SKM-1 (cell line): ENCODE measurements around the gene TBPL1.

Source experiments
- DNase-seq: peaks from one replicate; lab custom pipeline; 2025; ENCODE audit not compliant: unreplicated experiment; lab: John Stamatoyannopoulos, UW

Gene TBPL1

DNA sequence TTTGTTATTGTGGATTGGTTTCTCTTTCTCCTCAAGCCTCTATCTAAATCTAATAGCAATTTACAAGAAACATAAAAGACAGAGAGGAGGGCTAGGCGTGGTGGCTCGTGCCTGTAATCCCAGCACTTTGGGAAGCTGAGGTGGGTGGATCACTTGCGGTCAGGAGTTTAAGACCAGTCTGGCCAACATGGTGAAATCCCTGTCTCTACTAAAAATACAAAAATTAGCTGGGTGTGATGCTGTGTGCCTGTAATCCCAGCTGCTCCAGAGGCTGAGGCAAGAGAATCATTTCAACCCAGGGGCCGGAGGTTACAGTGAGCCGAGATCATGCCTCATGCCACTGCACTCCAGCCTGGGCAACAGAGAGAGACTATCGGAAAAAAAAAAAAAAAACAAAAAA, 52.8 kb downstream of the TBPL1 start:
- DNase-seq: no peak

DNA sequence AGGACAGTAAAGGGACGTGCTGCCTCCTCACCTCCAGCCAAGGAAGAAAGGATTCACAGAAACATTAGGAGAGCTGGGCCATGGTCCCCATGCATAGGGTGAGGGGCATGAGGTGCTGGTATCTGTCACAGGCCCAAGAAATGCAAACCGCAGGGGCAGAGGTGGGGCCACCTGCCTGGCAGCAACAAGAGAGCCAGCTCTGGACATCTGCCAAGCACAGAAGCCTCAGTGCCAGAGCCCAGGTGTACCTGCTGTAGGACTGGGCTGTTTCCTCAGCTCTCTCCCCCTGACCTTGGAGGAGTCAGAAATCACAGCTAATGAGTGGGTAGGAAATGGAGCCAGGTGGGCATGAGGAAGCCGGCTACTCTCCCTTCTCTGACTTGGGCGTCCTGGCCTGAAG, 54.1 kb downstream of the TBPL1 start:
- DNase-seq: no peak

DNA sequence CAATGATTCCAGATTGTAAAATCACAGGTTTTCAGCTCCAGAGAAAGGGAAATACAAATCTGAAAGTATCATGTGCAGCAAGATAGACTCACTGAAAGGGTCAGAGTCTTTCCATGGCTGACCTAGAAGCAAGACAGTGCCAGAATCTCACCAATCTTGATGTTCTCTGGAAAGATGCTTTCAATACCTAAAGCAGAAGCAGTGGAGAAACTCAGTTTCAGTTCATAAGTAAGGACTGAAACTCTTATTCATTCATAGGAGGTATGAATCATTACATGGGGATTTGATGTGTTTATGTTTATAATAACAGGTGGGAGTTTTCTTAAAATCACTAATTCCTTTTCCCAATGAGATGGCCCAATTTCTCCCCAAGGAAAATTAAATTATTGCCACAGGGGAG, 56.9 kb downstream of the TBPL1 start:
- DNase-seq: no peak

DNA sequence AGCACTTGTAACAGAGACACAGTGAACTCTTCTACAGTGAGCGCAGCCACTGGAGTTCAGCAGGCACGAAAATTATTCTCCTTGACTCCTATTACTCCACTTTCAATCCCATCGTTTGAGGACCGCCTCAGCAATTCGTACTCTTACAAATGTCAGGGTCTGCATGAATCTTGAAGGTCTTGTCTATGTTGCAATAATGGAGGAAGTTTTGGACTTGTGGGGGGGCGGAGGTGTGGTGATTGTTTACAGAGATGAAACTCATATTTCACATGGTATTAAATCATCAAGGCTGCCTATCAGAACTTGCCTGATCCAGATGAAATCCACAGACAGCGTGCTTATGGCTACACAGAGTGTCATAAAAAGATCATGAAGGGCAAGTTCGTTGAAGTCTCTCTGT, 57.4 kb downstream of the TBPL1 start:
- no peak for DNase-seq

DNA sequence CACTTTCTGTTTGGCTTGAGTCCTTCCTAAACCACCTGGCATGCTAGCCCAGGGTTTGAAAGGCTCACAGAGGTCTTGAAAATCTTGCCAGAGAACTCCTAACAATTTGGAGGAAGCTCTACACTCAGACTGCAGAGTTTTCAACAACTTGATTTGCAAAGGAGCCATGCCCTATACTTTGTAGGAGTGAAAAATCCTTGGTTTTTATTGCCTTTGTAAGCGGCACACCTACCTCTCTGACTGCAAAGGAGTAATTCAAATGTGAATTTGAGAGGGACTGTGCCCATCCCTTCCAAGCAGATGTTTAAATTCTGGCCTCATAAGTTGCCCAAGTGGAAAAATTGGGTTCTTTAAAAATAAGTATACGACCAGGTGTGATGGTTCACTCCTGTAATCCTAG, 58.0 kb downstream of the TBPL1 start:
- no peak for DNase-seq

DNA sequence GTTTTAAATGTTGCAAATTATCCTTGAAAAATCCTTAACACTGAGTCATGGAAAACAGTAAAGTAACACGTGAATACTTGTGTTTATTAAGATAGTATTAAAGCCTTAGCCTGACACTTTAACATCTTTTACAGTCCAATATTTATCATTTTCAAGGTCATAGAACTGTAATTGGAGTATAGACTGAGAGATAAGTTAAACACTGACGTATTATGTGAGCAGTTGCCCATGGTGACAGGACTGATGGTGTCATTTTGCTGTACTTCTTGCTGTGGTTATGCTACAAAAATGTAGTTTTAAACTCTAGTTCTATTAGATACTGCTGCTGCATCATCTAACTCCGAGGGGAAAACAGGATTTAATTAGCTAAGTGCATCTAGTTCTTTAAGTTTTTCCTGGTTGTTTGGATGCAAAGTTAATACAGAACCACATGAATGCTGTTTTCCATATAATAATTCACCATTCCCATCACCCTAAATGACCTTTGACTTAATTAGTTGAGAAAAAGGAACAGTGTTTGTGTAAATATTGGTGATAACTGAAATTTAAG, 61.6 kb downstream of the TBPL1 start:
- no peak for DNase-seq

DNA sequence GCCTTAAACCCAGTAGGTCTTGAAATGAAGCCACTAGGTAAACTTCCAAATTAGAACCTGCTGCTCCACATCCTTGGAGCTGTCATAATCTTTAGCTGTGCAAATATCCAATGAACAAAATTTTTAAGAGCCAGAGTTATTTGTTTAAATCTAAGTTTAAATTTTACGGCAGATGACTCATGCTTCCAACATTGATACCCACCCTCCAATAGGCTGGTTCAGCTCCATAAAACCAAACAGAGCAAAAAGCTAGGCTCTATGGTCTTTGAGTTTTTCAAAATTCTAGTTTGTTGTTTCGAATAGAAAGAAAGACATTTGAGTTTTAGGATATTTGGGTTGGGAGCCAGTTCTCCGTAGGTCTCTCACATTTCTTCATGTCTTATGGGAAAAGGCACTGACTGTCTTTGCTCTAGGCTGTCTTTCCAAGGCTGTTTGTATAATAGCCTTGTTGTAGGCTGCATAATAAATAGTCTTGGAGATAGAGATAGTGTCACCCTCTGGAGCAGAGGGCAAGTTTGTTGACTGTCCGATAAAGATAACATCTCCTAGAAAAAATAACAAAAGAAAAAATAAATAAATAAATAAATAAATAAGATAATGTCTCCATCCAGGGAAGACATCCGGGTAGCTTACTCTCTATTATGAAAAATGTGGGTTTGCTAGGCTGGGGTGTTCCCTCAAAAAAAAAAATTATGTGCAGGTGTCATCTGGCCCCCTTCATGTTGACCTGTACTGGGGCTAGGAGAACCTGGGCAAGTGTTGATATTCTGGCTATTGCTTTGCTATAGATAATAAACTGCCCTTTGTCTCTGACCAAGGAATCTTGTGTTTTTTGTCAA, 62.9 kb downstream of the TBPL1 start:
- no peak for DNase-seq

DNA sequence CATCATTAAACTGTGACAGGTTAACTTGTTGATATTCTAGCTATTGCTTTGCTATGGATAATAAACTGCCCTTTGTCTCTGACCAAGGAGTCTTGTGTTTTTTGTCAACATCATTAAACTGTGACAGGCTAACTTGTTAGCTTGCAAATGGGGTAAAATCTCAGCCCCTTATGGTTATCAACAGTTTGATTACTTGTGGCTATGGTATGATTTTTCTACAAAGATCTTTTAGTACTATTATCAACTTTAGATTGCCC, 63.5 kb downstream of the TBPL1 start:
- no peak for DNase-seq

DNA sequence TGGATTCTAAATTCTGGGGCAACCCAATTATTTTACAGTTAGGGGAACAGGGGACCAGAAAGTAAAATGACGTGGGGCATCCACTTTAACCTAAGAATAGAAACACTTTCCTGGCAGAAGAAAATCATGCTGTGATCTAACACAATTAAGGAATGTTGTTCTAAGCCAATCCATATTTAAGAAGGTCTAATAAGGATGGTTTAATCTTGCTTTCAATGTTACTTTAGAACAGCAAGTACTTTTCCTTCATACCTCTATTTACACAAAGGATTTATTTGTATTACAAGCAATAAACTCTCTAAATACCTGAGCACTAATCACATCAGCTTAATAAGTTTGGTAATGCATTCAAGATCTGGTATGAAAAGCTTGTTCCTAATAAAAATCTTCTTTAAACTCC, 67.0 kb downstream of the TBPL1 start:
- DNase-seq: no peak

DNA sequence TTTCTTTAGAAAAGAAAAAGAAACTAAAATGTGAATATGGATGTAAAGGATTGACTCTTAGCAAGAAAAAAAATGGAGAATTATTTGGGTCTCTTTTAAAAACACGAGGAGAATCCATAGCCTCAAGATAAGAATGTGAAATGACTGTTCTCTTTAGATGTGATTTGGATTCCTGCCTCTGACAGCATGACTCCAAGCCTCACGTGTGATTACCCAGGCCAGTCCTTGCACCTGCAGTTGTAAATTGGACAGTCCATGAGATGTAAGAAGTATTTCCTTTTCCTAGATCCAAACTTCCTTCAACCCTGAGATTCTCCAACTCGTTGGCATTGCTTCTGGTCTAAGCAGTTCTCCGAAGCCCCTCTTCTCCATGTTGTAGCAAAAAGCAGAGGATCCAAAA, 67.5 kb downstream of the TBPL1 start:
- DNase-seq: no peak

DNA sequence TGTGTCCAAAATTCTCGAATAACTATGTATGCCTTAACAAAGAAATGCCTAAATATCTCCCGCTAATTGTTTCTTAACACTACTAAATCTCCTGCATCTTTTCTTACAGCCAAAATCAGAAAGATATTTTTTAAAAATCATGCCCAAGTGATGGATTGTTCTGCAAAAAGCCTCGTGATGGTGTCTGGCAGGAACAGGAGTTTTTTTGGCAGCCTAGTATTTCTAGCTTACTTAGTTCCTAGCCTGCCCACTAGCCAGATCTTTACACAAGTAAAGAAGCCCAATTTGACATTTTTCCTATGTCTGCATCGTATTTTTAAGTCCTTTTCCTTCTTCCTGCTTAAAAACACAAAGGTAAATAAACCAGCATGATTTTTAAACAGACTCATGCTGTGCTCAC, 67.9 kb downstream of the TBPL1 start:
- DNase-seq: no peak

DNA sequence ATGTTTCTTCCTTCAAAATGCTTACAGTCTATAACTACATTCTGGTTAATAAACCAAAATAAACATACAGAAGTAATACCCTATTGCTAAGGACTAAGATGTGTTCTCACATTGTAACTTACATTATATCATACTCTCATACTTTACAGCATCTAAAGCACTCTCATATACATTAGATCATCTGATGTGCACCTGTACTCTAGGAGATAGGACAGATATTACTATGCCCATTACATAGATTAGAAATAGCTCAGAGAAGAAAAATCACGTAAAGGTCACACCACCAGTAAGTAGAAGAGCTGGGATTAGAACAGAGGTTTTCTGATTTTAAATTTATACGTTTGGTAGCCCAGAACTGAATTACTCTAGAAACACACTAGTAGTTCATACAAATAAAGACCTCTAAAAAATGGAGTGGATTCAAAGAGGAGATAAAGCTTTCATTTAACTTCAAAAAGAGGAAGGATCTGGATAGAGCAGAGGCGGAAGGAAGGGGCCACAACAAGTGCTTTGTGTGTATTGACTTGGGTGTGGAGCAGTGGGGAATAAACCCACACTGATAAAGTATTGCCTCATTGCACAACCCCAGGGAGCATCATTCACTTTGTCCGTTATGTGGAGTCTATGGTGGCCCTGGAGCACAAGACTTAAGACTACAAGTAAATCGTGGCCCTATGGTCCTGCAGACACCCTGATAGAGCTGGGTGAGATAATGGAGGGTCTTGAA, 68.5 kb downstream of the TBPL1 start:
- peak; percentile 10 for DNase-seq

DNA sequence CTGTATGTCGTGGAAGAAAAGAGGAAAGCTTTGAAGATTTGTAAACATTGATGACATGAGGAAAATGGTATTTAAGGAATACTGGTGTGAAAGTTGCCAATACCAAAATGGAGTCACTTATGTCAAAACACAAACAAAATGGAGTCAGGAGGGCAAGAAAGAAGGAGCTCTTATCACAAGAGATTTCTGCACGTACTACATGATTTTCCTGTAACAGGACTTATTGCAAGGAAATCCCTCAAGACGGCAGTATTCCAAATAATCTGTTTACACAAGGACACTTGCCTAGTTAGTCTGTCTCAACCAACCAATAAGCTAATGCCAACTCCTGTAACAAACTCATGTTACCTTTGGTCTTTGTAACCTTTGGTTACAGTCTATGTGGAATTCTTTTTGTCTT, 69.6 kb downstream of the TBPL1 start:
- DNase-seq: no peak

DNA sequence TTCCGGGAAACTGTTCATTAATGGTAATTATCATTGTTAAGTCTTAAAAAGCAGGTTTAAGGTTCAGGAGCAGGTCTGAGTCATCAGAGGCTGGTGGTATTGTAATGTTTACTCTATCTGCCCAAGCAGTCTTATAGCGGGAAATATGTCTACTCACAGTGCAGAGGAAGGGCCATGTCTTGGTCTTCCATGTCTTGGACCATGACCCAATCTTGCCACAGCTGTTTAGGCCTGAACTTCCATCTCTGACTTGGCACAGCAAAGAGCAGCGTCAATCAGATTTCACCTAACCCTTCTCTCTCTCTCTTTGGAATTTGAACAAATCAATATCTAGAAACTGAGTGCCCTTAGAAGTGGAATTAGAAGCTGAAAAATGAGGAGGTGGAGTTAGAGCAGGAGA, 73.6 kb downstream of the TBPL1 start:
- no peak for DNase-seq

DNA sequence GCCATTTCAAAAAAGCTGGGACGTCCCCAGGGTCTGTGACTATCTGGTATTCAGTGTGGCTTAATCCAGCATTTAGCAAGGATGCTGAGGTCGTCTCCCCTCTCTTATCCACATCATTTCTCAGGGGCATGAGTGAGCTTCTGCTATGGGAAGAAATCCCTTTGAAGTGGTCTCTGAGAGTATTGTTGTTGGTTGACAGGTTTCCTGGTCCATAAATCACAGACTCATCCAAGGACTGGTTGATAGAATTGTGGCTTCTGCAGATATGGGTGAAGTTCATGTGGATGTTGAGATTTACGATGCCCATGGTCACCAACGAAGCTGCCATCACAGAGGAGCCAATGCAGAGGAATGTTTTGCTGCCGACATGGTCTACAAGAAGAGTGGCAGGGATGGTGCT, 75.4 kb downstream of the TBPL1 start:
- no peak for DNase-seq

DNA sequence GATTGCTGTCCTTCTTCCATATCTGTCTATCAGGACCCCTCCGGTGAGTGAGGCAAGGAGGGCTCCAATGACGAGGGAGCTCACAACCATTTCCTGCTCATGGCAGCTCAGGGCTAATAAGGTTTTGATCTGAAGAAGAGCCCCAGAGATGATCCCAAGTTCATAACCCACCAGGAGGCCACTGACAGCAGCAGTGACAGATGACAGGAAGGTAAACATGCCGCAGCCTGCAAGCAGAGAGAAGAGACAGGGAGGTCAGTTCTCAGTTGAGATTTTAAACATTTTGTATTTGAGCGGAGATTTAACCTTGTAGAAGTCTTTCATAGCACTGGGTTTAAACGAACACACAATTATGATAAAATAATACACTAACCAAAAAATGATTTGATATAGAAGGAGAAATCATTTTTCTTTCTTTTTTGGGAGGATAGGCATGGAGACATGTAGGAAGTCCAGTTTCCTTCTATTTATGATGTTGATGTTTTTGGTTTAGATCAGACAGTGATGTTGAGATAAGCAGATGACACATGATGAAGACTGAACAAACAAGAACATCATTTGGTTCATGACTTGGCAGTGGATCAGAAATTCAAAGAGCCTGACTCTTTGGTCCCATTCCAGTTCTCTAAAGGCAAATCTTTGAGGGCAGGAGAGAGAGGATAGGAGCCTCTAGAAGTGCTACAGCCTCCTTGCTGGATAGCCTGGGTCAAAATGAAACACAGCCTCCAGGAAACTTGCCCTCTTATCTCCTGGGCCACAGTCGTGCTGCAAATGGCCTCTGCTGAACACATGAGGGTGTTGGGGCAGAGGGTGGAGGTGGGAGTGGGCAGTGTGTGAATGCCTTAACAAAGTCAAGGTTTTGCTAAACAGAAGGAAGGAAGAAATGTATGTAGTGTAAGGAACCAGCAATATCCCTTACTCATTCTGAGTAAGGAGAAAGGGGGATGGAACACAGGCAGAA, 76.8 kb downstream of the TBPL1 start:
- DNase-seq: no peak

DNA sequence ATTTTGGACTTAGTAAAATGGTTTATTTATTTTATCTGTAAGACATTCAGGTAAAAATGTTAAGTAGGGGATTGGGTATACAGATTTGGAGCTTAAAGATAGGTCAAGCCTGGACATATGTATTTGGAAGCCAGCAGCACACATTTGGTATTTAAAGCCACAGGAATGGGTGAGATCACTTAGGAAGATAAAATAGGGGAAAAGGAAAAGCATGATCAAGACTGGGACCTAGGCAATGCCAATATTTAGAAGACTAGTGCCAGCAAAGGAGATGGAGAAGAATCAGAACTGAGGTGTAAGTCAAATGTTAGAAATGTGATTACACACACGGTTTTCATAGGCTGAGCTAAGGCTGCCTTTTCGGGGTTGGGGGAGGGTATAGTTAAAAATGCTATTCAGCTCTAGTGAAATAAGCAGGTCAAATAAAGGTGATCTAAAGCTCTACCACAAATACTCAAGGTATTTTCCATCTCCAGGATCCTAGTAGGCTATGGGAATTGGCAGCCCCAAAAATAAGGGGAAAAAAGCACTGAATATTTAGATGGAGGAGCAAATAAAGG, 78.8 kb downstream of the TBPL1 start:
- no peak for DNase-seq

DNA sequence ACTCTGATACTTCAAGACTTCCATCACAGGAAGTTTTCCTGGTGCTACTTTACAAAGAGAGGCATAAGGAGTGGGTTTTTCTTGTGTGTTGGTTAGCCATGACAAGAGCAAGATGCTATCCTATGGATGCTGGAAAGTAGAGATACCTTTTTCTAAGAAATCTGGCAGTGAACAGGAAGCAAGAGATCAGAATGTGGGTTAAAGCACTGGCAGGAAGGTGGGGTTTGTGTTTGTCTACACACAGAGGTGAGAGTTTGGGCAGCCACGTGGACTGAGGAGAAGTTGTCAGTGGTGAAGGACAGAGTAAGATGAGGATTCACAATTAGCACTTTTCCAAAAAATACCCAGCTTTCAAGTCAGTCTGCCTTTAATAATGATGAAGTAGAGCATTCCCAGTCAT, 81.5 kb downstream of the TBPL1 start:
- DNase-seq: no peak

DNA sequence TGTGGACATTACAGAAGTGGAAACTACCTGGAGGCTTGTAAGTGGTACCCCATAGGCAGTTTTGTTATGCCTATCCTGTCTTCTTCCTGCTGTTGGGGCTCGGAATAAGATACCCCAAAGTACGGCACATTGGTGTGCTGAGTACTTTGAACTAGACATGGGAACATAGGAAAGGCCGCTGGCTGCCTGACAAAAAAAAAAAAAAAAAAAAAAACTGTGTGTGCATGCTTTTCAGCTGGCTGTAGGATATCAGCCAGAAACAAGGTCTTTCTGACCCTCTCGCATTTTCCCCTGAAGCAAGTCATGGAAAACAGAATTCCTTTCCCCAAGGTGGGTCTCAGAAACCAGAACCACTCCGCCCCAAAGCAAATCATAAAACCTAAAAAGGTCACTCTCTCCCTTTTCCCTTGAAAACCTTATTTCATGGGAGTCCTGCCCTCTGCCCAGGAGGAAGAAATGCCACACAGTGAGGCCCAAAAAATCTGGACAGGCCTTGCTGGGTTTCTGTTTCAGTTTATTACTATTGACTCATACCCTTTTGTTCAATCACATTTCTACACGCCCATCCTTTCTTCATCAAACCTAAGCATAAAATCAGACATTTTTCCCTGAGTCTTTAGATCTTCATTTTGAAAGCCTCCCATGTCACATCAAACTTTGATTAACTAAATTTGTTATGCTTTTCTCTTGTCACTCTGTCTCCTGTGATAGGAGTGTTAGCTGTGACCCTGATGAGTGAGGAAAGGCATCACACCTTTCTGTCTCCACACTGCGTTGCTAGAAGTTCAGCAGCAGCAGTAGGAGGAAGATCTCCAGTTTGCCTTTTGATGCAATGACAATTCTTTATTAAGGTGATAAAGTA, 82.2 kb downstream of the TBPL1 start:
- no peak for DNase-seq

DNA sequence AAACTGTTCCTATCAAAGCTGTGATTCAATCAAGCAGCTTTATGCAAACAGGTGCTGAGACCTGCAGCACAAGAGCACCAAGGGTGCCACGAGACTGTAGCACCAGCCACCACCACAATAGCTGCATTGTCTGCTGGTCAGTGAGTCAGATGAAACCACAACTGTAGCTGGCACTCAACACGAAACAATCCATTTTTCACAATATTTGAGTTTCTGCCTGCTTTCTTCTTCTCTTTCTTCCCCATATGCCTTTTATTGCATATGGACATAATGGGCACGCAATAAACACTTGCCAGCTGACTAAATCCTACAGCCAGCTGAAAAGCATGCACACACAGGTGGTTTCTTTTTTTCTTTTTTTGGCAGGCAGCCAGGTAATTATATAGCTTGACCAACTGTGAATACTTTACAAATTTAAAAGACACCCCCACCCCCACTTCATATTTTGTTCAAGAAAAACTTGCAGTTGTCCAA, 82.8 kb downstream of the TBPL1 start:
- no peak for DNase-seq
